ENCODE data around the gene HERC3. TPM values are rescaled to one million over a fixed set of nuclear protein-coding genes. Genes with fewer than 3 reads are reported as not detected.

HERC3 gene
- total RNA-seq, 1 donor from 2014 or later = 15.8 TPM

- H3K27me3 Mint-ChIP-seq (ENCODE audit: low read depth) = peaks cover 19% of the 10 kb centered on the region
- no peak overlapping the region for H3K27ac Mint-ChIP-seq
- no peak for DNase-seq (ENCODE audit: low spot score in 2 of 2, unreplicated experiment in 2 of 2)
- H3K4me3 Mint-ChIP-seq = no peak overlapping the region
- peaks cover 6% of the 10 kb centered on the region for H3K9me3 Mint-ChIP-seq
- no peak for TF ChIP-seq CTCF (IDR thresholded peaks at IDR 0.05; ENCODE audit: unreplicated experiment)
- H3K4me1 Mint-ChIP-seq = no peaks in the 10 kb centered on the region
- H3K36me3 Mint-ChIP-seq = no peaks in the 10 kb centered on the region
Observed at GRCh38 chr4:88585917-88586316, 6.4 kb upstream of the HERC3 start.

- Mint-ChIP-seq H3K27me3 (ENCODE audit: low read depth) (peaks cover 22% of the 10 kb centered on the region), H3K27ac (no peak overlapping the region), H3K36me3 (no peaks in the 10 kb centered on the region), H3K4me3 (no peak overlapping the region), H3K9me3 (peaks cover 6% of the 10 kb centered on the region), H3K4me1 (peaks cover 6% of the 10 kb centered on the region)
- no peak for TF ChIP-seq CTCF (IDR thresholded peaks at IDR 0.05; ENCODE audit: unreplicated experiment)
- no peak for DNase-seq (ENCODE audit: low spot score in 2 of 2, unreplicated experiment in 2 of 2)
Observed at GRCh38 chr4:88587306-88587705, 5.0 kb upstream of the HERC3 start.

GRCh38 chr4:88592600-88593448, 544 bp downstream of the HERC3 start:
- peak; percentile 44 to 71 for DNase-seq (ENCODE audit: low spot score in 2 of 2, unreplicated experiment in 2 of 2)

GRCh38 chr4:88597970-88598660, 5.8 kb downstream of the HERC3 start:
- Mint-ChIP-seq H3K4me3 (no peak overlapping the region), H3K4me1 (peaks cover 51% of the 10 kb centered on the region), H3K9me3 (no peaks in the 10 kb centered on the region), H3K27ac (no peak overlapping the region), H3K27me3 (ENCODE audit: low read depth) (no peaks in the 10 kb centered on the region), H3K36me3 (peaks cover 5% of the 10 kb centered on the region)
- DNase-seq (ENCODE audit: low spot score in 2 of 2, unreplicated experiment in 2 of 2) = no peak
- no peak for TF ChIP-seq CTCF (IDR thresholded peaks at IDR 0.05; ENCODE audit: unreplicated experiment)

More at GRCh38 chr4:88592600-88593448, 544 bp downstream of the HERC3 start:
- no peaks in the 10 kb centered on the region for H3K9me3 Mint-ChIP-seq
- H3K27ac Mint-ChIP-seq = peak overlapping the region; percentile 95
- H3K4me1 Mint-ChIP-seq = peaks cover 26% of the 10 kb centered on the region
- H3K4me3 Mint-ChIP-seq = peak overlapping the region; percentile 92
- TF ChIP-seq CTCF (IDR thresholded peaks at IDR 0.05; ENCODE audit: unreplicated experiment) = no peak
- peaks cover 5% of the 10 kb centered on the region for H3K36me3 Mint-ChIP-seq
- H3K27me3 Mint-ChIP-seq (ENCODE audit: low read depth) = peaks cover 22% of the 10 kb centered on the region

- H3K4me1 Mint-ChIP-seq = peaks cover 43% of the 10 kb centered on the region
- peak overlapping the region; percentile 35 for H3K27ac Mint-ChIP-seq
- H3K4me3 Mint-ChIP-seq = no peak overlapping the region
- peaks cover under 1% of the 10 kb centered on the region for H3K9me3 Mint-ChIP-seq
- peaks cover 6% of the 10 kb centered on the region for H3K36me3 Mint-ChIP-seq
- no peaks in the 10 kb centered on the region for H3K27me3 Mint-ChIP-seq (ENCODE audit: low read depth)
- no peak for TF ChIP-seq CTCF (IDR thresholded peaks at IDR 0.05; ENCODE audit: unreplicated experiment)
- DNase-seq (ENCODE audit: low spot score in 2 of 2, unreplicated experiment in 2 of 2) = no peak
Observed at GRCh38 chr4:88599298-88599697, 7.0 kb downstream of the HERC3 start.
